SU-DHL-6 (cell line): ENCODE measurements around the gene MYMX.

Experiments used
- H2AFZ ChIP-seq: fragments of 200-600 bp; sonication (generic); 2 replicates; pipeline ENCODE4 v1.6.1; 2014; ENCODE audit warnings: low read depth, mild to moderate bottlenecking, moderate library complexity, mixed read lengths, antibody characterized with exemption, low read length; ENCODE audit not compliant: severe bottlenecking
- H3F3A ChIP-seq: fragments of 200-600 bp; shearing (Covaris generic); 2 replicates; pipeline ENCODE4 v1.6.0; 2016; ENCODE audit warnings: antibody characterized with exemption, mild to moderate bottlenecking; ENCODE audit not compliant: insufficient read depth
- H3K27ac ChIP-seq: fragments of 200-600 bp; sonication (generic); 2 replicates; pipeline ENCODE4 v1.5.1; 2016; ENCODE audit warnings: low read depth, mild to moderate bottlenecking, low read length, moderate library complexity, mixed read lengths
- H3K27me3 ChIP-seq: fragments of 200-600 bp; sonication (generic), shearing (Covaris generic); 2 replicates; pipeline ENCODE4 v1.6.0; 2014; ENCODE audit warnings: mild to moderate bottlenecking, low read length
- H3K36me3 ChIP-seq: fragments of 200-600 bp; sonication (generic); 2 replicates; pipeline ENCODE4 v1.6.1; 2014; ENCODE audit warnings: mild to moderate bottlenecking, low read length, mixed read lengths
- H3K4me2 ChIP-seq: fragments of 300-600, 200-600 bp; shearing (Covaris generic), sonication (generic); 2 replicates; pipeline ENCODE4 v1.6.0; 2014; ENCODE audit warnings: low read length, low read depth, mild to moderate bottlenecking; ENCODE audit not compliant: poor library complexity, severe bottlenecking
- H3K4me3 ChIP-seq: fragments of 200-600 bp; sonication (generic); 2 replicates; pipeline ENCODE4 v1.5.1; 2014; ENCODE audit warnings: antibody characterized with exemption, low read length, mild to moderate bottlenecking, mixed read lengths; ENCODE audit not compliant: insufficient read depth, poor library complexity, severe bottlenecking
- H3K79me2 ChIP-seq: fragments of 200-600 bp; sonication (generic); 2 replicates; pipeline ENCODE4 v1.6.1; 2014; ENCODE audit warnings: mild to moderate bottlenecking, low read length, moderate library complexity; ENCODE audit not compliant: insufficient read depth
- H3K9ac ChIP-seq: fragments of 200-600 bp; sonication (generic); 2 replicates; pipeline ENCODE4 v1.7.0; 2014; ENCODE audit warnings: mild to moderate bottlenecking, low read length
- H3K9me2 ChIP-seq: fragments of 200-600 bp; sonication (generic); replicated peaks from 2 replicates; pipeline ENCODE4 v1.6.1; 2014; ENCODE audit warnings: low read length; ENCODE audit not compliant: insufficient read depth
- H3K9me3 ChIP-seq: fragments of 200-600 bp; sonication (generic); 2 replicates; pipeline ENCODE4 v1.6.1; 2014; ENCODE audit warnings: low read length, mixed read lengths; ENCODE audit not compliant: insufficient read depth
- H4K20me1 ChIP-seq: fragments of 200-600 bp; sonication (generic); 2 replicates; pipeline ENCODE4 v1.6.1; 2014; ENCODE audit warnings: low read depth, mild to moderate bottlenecking, antibody characterized with exemption, low read length, moderate library complexity, mixed read lengths
- EZH2phosphoT487 ChIP-seq: fragments of 200-600 bp; sonication (generic), shearing (Covaris generic); conservative IDR thresholded peaks from 2 replicates; pipeline ENCODE4 v1.6.1; 2018; ENCODE audit warnings: mild to moderate bottlenecking, antibody characterized with exemption, low read length, moderate library complexity, mixed read lengths
- TF ChIP-seq, protein P1 (sequence below): fragments of 200-600 bp; sonication (generic); IDR thresholded peaks from one replicate; pipeline ENCODE4 v1.5.1; 2017; ENCODE audit warnings: antibody characterized with exemption, mild to moderate bottlenecking, low read length, moderate library complexity; ENCODE audit not compliant: insufficient read depth, poor library complexity, severe bottlenecking

Gene MYMX

DNA sequence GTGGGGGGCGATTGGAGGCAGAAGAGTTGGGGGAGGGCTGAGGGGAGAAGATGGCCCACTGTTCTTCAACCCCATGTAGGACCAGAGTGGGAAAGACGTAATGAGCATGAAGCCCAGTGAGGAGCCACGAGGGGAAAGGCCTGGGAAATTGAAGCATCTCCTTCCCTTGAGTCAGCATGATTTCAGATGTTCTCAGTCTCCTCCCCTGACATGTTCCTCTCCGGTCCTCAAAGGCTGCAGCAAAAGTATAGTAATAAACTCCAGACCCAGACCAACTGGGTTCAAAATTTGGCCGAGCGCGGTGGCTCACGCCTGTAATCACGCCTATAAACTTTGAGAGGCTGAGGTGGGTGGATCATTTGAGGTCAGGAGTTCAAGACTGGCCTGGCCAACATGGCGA, 50.5 kb downstream of the MYMX start:
- Histone ChIP-seq H3F3A (peaks cover 38% of the 10 kb centered on the region), H3K27ac (no peak overlapping the region), H3K9me2 (no peaks in the 10 kb centered on the region), H3K27me3 (no peaks in the 10 kb centered on the region), H4K20me1 (no peaks in the 10 kb centered on the region), H3K9ac (no peak overlapping the region), H3K4me2 (no peak overlapping the region), H3K9me3 (no peaks in the 10 kb centered on the region), H2AFZ (no peak overlapping the region), H3K79me2 (peaks cover 23% of the 10 kb centered on the region), H3K4me3 (no peak overlapping the region), H3K36me3 (no peaks in the 10 kb centered on the region)
- TF ChIP-seq, protein P1, sequence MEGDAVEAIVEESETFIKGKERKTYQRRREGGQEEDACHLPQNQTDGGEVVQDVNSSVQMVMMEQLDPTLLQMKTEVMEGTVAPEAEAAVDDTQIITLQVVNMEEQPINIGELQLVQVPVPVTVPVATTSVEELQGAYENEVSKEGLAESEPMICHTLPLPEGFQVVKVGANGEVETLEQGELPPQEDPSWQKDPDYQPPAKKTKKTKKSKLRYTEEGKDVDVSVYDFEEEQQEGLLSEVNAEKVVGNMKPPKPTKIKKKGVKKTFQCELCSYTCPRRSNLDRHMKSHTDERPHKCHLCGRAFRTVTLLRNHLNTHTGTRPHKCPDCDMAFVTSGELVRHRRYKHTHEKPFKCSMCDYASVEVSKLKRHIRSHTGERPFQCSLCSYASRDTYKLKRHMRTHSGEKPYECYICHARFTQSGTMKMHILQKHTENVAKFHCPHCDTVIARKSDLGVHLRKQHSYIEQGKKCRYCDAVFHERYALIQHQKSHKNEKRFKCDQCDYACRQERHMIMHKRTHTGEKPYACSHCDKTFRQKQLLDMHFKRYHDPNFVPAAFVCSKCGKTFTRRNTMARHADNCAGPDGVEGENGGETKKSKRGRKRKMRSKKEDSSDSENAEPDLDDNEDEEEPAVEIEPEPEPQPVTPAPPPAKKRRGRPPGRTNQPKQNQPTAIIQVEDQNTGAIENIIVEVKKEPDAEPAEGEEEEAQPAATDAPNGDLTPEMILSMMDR: no peak
- TF ChIP-seq EZH2phosphoT487: no peak
